AG04450 (cell line): Measurements from ENCODE around the gene RNF220. TPM values are rescaled to one million over a fixed set of nuclear protein-coding genes. Genes with fewer than 3 reads are reported as not detected.

ENCODE experiments used
- CTCF ChIA-PET: fragments of 300-600, 350-600 bp; formaldehyde crosslinking; extraction: SDS; loops from one replicate; lab custom pipeline; 2022; ENCODE audit warnings: antibody characterized with exemption, inconsistent platforms; lab: Charles Lee
- POLR2A ChIA-PET: fragments of 350-600 bp; formaldehyde crosslinking; extraction: SDS; loops from one replicate; lab custom pipeline; 2021; ENCODE audit warnings: antibody characterized with exemption, inconsistent platforms; lab: Yijun Ruan, JAX
- DNase-seq: peaks from one replicate; pipeline ENCODE4 v3.0.0-alpha.2; 2011; ENCODE audit warnings: low read depth, low spot score
- H3K27ac ChIP-seq: one replicate; pipeline ENCODE4 v1.5.1; 2012; ENCODE audit warnings: low read depth, low read length, control low read depth
- H3K27me3 ChIP-seq: one replicate; pipeline ENCODE4 v1.6.0; 2012; ENCODE audit warnings: low read length; ENCODE audit not compliant: control insufficient read depth, insufficient read depth
- H3K4me3 ChIP-seq: 2 replicates; pipeline ENCODE4 v1.5.1; 2011; ENCODE audit warnings: mild to moderate bottlenecking, low read depth, low read length, control low read depth
- H3K9me3 ChIP-seq: 2 replicates; pipeline ENCODE4 v1.5.1; 2012; ENCODE audit warnings: low read length; ENCODE audit not compliant: control insufficient read depth, insufficient read depth
- CTCF ChIP-seq: IDR thresholded peaks from 2 replicates; pipeline ENCODE4 v1.5.1; 2011; ENCODE audit warnings: low read depth, low read length, control low read depth, inconsistent platforms
- polyA plus RNA-seq: library from polyadenylated mRNA; depleted of rRNA; stranded (reverse); fragments of >200 nt; gene quantifications from 2 replicates; pipeline ENCODE4 v1.2.3, GENCODE V29; 2011

RNF220 gene
- polyA plus RNA-seq, 1 experiment = 46.4 TPM

GRCh38 chr1:44390277-44390676 is 14.8 kb upstream of the RNF220 start:
- CTCF ChIA-PET = interaction anchor here (0.8 to 1.5 kb wide), 2 partner anchors 204 to 262 kb away, joined by 3 to 4 read pairs; no protein-coding TSS in a partner anchor
- H3K27ac ChIP-seq = no peak overlapping the region
- peaks cover 32% of the 10 kb centered on the region for H3K27me3 ChIP-seq
- no peaks in the 10 kb centered on the region for H3K9me3 ChIP-seq
- peak; percentile 15 for DNase-seq
- POLR2A ChIA-PET = interaction anchor here (0.6 to 1.5 kb wide), 2 partner anchors 62 to 109 kb away, joined by 3 to 13 read pairs; no protein-coding TSS in a partner anchor
- no peak for TF ChIP-seq CTCF
- no peak overlapping the region for H3K4me3 ChIP-seq

GRCh38 chr1:44401256-44402228 is 3.5 kb upstream of the RNF220 start:
- CTCF ChIA-PET = no interaction called here
- DNase-seq = no peak

GRCh38 chr1:44405798-44406736 is 1.0 kb downstream of the RNF220 start:
- CTCF ChIA-PET = no interaction called here

More at GRCh38 chr1:44401256-44402228, 3.5 kb upstream of the RNF220 start:
- no peaks in the 10 kb centered on the region; the same call in 1 of the 2 replicates for H3K9me3 ChIP-seq
- H3K27me3 ChIP-seq = peaks cover 60% of the 10 kb centered on the region
- TF ChIP-seq CTCF = no peak
- POLR2A ChIA-PET = no interaction called here
- H3K27ac ChIP-seq = no peak overlapping the region
- H3K4me3 ChIP-seq = no peak overlapping the region

GRCh38 chr1:44406737-44407429 is 1.8 kb downstream of the RNF220 start:
- ChIA-PET POLR2A (no interaction called here), CTCF (no interaction called here)
- H3K27me3 ChIP-seq = peaks cover 91% of the 10 kb centered on the region

More at GRCh38 chr1:44405798-44406736, 1.0 kb downstream of the RNF220 start:
- Histone ChIP-seq H3K4me3 (peak overlapping the region; percentile 42), H3K27me3 (peaks cover 84% of the 10 kb centered on the region), H3K27ac (no peak overlapping the region), H3K9me3 (peaks cover 7% of the 10 kb centered on the region)
- POLR2A ChIA-PET = no interaction called here
- no peak for TF ChIP-seq CTCF
- no peak for DNase-seq

More at GRCh38 chr1:44406737-44407429, 1.8 kb downstream of the RNF220 start:
- Histone ChIP-seq H3K27ac (no peak overlapping the region), H3K4me3 (no peak overlapping the region), H3K9me3 (peaks cover 7% of the 10 kb centered on the region)
- DNase-seq = no peak
- TF ChIP-seq CTCF = no peak
